PC-9 (cell line): Measurements from ENCODE around the gene ZNF441.

ENCODE experiments used
- CTCF ChIP-seq: fragments of 200-600 bp; sonication (generic); conservative IDR thresholded peaks from 2 replicates; pipeline ENCODE4 v1.6.1; 2017; ENCODE audit warnings: mixed run types, antibody characterized with exemption, mild to moderate bottlenecking, moderate library complexity
- EZH2 ChIP-seq: fragments of 200-600 bp; sonication (generic); IDR thresholded peaks from 2 replicates; pipeline ENCODE4 v1.8.0; 2017; ENCODE audit warnings: antibody characterized with exemption, low read depth

DNA sequence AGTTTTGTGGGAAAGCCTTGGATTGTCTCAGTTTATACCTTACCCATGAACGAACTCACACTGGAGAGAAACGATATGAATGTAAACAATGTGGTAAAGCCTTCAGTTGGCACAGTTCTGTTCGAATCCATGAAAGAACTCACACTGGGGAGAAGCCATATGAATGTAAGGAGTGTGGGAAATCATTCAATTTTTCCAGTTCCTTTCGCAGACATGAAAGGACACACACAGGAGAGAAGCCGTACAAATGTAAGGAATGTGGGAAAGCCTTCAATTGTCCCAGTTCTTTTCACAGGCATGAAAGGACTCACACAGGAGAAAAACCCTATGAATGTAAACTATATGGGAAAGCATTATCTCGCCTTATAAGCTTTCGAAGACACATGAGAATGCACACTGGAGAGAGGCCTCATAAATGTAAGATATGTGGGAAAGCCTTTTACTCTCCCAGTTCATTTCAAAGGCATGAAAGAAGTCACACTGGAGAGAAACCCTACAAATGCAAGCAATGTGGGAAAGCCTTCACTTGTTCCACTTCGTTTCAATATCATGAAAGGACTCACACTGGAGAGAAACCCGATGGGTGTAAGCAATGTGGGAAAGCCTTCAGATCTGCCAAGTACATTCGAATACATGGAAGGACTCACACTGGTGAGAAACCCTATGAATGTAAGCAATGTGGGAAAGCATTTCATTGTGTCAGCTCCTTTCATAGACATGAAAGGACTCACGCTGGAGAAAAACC, 39.7 kb downstream of the ZNF441 start:
- TF ChIP-seq CTCF (no peak), EZH2 (no peak)
